Measurements from ENCODE around the gene BFSP2.
"Not testable (repeated sequence)": the region's sequence is repeated elsewhere in the genome, so short reads cannot be mapped to it uniquely, and the experiment has no call there.

Gene BFSP2

DNA sequence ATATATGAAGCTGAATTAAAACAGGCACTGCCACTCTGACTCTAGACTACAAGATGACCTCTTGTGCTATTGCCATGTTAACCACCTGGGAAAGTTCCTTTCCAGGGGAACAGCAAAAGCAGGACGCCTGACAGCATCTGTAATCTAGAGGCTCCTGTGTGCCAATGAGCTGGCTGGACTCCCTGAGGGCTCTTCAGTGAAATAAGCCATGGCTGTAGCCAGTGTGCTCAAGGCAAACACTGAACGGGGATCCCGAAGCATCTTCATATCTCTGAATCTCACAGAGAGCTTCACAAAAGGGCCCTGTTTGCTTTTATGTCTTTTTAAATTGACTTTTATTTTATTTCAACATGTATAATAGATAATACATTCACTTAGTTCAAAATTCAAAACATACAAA lies 57.2 kb downstream of the BFSP2 start:
- DNase-seq (ENCODE audit: low read depth in 2 of 2), result no peak

DNA sequence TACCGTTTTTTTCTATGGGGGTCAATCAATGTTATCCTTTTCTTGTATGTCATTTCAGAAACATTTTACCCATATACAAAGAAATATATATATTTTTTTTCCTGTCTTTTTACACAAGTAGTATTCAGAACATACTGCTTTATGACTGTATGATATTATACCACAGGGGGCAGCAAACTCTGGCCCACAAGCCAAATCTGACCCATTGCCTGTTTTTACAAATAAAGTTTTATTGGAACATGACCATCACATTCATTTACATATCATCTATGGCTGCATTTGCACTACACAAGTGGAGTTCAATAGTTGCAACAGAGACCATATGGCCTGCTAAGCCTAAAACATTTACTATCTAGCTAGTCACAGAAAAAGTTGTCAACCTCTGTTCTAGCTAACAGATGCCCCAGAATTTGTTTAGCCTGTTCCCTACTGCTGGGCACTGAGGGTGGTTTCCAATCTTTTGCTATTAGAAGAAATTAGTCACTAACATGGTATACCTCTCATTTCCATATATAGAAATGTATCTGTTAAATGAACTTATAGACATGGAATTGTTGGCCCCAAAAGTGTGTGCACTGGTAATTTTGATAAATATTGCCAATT lies 57.7 kb downstream of the BFSP2 start:
- DNase-seq (ENCODE audit: low read depth in 2 of 2), result no peak

DNA sequence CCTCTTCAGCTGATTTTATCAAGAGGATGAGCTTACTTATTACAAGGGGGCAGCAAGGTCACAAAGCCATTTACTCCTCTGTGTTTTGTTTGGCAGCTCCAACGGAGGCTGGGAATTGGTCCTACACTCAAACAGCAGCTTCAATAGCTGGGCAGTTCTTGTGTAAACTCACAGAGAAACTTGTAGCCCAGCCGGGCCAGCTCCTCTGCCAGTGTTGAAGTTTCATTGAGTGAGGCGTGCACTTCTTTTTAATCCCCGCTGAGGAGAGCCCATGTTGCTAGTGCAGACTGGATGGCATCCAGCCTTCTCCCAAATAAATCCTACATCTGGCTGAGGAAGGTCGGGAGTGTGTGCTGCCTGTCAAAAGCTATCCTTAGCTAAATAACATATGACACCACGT lies 59.5 kb downstream of the BFSP2 start:
- DNase-seq (ENCODE audit: low read depth in 2 of 2), result no peak

GRCh38 chr3:133460809-133461208 lies 61.0 kb downstream of the BFSP2 start:
- no peak for DNase-seq (ENCODE audit: low read depth in 2 of 2)

- DNase-seq (ENCODE audit: low read depth in 2 of 2), result no peak
Observed at GRCh38 chr3:133461291-133461690, 61.4 kb downstream of the BFSP2 start.

DNA sequence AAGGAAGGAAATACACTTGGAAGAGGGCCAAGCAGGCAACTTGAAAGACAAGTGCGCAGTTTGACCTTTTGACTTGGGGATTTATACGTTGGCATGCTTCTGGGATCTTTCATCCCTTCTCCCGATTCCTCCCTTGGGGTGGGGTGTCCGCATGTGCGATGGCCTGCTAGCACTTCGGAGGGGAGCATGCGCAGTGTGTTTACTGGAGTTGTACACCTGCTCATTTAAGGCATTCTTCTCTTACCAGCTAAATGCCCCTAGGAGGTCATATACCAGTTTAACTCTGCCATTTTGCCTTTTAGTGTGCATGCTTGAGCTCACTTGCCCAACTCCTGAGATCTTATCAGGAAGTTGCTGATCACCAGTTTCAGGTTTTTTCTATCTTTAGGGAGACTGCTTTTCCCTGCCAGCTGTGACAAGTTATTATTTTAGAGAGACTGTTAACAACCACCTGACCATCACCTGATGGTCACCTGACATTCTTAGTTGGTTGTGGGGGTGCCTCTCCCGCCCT lies 63.5 kb downstream of the BFSP2 start:
- no peak for DNase-seq (ENCODE audit: low read depth in 2 of 2)

DNA sequence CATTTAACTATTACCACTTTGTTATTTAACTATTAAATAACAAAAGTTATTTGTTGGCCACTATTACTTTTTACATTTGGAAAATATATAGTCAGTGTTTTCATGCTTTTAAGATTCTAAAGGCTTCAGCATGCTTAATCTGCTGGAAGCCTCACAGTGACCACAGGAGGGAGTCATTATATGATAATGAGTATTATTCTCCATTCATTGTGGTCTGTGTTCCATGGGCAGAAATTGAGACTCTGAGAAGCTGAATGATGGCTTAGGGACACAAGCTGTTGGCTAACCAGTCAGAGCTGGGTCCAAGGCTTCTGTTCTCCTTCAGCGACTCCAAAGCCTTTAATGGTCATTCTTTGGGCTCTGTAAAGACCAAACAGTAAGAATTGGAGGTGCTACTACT lies 64.7 kb downstream of the BFSP2 start:
- DNase-seq (ENCODE audit: low read depth in 2 of 2), result no peak

DNA sequence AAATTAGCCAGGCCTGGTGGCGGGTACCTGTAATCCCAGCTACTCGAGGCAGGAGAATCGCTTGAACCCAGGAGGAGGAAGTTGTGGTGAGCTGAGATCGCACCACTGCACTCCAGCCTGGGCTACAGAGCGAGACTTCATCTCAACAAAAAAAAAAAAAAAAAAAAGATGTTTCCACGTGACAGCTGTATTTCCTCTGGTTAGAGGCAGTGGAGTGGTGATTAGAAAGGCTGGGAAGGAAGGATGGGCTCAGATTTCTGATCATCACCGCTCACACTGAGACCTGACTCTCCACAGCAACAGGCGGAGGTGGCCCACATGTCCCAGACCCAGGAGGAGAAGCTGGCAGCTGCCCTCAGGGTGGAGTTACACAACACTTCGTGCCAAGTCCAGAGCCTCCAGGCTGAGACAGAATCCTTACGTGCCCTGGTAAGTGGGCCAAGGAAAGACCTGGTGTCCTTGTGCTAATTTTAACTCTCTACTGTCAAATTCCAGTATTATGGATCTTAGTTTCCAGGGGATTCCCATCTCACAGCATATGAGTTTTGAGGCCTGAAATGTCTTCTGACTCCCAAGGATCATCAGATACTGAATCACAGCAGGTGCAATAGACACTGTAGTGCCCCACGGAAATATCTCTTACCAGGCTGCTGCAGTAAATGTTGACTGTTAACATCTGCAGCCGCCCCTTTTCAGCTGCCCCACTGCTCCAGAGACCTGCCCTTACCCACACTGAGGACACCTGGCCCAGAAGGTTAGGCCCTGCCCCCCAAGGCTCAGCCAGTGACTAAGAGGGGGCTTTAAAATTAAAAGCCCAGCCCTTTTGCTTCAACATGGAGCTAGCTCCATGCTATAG lies 66.9 kb downstream of the BFSP2 start:
- no peak for DNase-seq (ENCODE audit: low read depth in 2 of 2)

GRCh38 chr3:133467780-133468179 lies 67.9 kb downstream of the BFSP2 start:
- no peak for DNase-seq (ENCODE audit: low read depth in 2 of 2)

DNA sequence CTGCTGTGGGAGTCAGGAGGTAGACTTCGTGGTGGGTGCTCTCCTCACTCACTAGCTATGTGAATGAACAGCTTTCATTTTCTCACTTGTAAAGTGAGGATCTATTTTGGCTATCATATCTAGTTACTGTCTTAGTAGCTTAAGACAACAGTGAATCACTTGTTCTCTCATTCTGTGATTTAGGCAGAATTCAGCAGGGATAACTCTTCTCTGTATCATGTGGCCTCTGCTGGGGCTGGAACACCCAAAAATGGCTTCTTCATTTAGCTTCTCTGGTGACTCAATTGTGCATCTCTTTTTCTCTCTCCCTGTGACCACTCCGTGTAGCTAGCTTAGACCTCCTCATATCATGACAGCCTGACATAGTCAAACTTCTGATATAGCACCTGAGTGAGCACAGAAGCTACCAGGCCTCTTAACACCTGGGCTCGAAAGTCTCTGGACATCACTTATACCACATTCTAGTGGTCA lies 68.4 kb downstream of the BFSP2 start:
- no peak for DNase-seq (ENCODE audit: low read depth in 2 of 2)

DNA sequence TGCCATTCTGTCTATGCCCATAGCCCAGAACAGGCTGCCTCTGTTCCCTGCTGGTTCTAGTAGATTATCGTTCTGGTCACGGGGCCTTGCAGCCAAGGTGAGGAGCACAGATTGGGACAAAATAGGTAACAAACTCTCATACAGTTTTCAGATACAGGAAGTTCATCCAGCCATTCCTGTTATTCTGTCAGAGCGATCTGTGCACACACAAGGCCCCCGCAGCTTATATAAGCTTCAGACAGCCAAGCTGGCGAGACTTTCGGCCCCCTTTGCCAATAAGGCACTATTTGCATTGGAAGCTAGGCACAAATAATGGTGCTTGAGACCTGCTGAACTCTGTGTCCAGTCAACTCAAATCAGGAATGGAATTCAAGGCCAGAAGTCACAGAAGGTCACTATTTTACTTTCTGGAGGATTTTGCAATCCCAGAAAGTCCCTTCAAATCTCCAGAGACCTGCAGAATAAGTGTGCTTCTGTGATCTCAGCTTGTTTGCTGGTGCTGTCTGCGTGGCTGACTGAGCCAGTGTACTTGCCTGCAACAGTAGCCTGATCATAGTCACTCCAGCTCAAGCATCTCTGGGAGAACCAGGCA lies 69.4 kb downstream of the BFSP2 start:
- DNase-seq (ENCODE audit: low read depth in 2 of 2), result no peak

DNA sequence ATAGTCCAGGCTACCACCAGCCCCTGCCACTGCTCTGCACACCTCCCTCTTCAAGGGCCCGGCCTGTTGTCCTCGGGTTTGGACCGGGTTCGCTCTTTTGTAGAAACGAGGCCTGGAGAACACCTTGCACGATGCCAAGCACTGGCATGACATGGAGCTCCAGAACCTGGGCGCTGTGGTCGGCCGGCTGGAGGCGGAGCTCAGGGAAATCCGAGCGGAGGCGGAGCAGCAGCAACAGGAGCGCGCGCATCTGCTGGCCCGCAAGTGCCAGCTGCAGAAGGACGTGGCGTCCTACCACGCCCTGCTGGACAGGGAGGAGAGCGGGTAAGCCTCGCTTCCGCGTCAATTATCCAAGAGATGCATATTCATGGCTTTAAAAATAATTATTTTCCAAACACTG lies 72.4 kb downstream of the BFSP2 start:
- DNase-seq (ENCODE audit: low read depth in 2 of 2), result no peak

DNA sequence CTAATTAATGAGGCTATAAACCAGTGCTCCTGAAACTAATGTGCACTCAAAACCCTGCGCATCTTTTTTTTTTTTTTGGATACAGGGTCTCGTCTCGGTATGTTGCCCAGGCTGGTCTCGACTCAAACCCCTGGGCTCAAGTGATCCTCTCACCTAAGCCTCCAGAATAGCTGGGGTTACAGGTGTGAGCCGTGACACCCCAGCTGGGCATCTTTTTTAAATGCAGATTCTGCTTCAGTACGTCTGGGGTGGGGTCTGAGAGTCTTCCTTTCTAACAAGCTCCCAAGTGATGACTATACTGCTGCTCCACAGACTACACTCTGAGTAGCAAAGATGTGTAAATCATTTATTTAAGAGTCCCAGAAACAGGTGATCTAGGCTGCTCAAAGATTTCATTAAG lies 73.0 kb downstream of the BFSP2 start:
- DNase-seq (ENCODE audit: low read depth in 2 of 2), result no peak

DNA sequence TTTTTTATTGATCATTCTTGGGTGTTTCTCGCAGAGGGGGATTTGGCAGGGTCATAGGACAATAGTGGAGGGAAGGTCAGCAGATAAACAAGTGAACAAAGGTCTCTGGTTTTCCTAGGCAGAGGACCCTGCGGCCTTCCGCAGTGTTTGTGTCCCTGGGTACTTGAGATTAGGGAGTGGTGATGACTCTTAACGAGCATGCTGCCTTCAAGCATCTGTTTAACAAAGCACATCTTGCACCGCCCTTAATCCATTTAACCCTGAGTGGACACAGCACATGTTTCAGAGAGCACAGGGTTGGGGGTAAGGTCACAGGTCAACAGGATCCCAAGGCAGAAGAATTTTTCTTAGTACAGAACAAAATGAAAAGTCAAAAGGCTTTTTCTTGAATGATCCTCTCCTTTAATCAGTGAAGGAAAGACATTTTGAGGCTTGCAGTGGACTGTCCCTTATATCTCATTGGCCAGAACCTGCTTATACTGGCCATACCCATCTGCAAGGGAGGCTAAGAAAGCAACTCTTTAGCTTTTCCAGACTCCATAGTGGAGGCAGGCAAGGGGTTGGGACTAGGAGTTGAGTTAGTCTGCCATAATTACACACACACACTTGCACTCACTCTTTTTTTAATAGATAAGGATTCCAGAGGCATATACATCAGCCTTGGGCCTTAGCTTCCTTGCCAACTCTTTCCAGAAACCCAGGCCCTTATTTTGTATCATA lies 73.8 kb downstream of the BFSP2 start:
- DNase-seq (ENCODE audit: low read depth in 2 of 2), result not testable (repeated sequence)

GRCh38 chr3:133474251-133474801 lies 74.5 kb downstream of the BFSP2 start:
- no peak for DNase-seq (ENCODE audit: low read depth in 2 of 2)

GRCh38 chr3:133474817-133475216 lies 75.0 kb downstream of the BFSP2 start:
- no peak for DNase-seq (ENCODE audit: low read depth in 2 of 2)

DNA sequence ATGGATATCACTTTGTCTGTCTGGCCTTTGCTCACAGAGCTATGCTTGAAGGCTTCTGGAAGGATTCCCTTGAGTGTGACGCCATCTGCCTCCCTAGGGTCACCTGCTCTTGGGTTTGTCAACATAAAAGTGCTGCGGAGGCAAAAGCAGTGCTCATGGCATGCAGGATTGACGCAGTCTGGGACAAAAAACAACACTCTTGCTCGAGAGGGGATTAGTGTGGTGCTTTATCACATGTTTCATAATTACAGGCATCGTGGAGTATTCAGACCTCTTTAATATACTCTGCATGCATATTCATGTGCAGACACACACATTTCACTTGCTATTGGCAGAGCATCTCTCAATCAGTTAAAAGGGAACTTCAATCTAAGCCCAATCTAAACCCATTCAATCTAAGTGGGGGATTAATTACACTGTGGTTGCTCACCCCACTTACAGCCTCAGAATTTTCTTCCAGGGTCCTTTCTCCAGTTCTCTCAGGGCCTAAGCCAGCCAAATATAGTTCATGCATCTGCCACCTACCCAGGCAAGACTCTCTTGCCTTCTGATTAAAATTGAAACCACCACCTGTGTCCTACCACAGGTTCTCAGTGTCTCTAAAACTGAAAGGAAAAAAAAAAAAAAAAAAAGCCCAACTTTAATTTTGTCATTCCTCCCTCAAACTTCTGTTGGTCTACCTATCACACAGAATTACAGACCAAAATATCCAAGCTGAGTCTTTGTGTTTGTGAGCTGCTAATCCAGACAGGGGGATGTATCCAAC lies 75.6 kb downstream of the BFSP2 start:
- no peak for DNase-seq (ENCODE audit: low read depth in 2 of 2)

- no peak for DNase-seq (ENCODE audit: low read depth in 2 of 2)
Observed at GRCh38 chr3:133476971-133477375, 77.1 kb downstream of the BFSP2 start.

DNA sequence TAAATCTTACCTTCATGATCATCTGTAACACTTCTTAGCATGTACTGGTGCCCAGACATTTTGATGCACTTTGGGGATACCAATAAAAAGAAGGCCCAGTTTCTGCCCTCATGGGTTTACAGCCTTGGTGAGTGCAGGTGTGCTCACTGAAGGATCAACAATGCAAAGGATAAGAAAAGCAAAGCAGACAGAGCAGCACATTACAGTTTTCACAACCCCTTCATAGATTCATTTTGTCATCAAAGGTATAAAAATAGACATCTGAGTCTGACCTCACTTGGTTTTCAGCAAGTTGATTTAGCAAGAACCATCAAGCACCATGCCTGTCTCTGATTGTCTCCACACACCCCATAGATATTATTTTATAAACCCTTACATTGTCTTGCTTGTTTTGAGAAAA lies 77.6 kb downstream of the BFSP2 start:
- no peak for DNase-seq (ENCODE audit: low read depth in 2 of 2)

GRCh38 chr3:133478624-133479023 lies 78.8 kb downstream of the BFSP2 start:
- no peak for DNase-seq (ENCODE audit: low read depth in 2 of 2)

DNA sequence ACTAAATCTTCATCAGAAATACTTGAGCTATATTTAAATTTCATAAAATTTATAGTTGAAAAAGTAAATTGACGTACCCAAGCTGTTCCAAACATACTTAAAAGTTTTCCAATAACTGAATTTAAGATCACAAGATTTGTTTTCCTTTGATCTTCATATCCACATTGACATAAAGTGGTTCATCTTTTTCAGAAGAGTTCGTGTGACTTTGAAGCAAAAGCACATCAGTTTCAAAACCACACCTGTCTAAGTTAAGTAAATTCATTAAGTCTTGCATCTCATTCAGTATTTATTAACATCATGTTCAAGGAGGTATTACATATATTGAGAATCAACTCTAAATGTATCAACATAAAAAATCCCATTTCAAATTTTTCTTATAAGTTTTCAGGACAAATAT lies 79.5 kb downstream of the BFSP2 start:
- no peak for DNase-seq (ENCODE audit: low read depth in 2 of 2)

Measured in activated CD8-positive, alpha-beta memory T cell treated with anti-CD3 and anti-CD28 coated beads for 4 hours (primary cell).